HepG2 (cell line): Measurements from ENCODE around the gene GDF7. TPM values are rescaled to one million over a fixed set of nuclear protein-coding genes. Genes with fewer than 3 reads are reported as not detected.
A peak's percentile ranks its signal among the peaks of the same experiment; 100 is the strongest.

ENCODE experiments used
- ELF1 ChIP-seq: sonication (generic); formaldehyde crosslinking; IDR thresholded peaks from 2 replicates; pipeline ENCODE4 v1.4.0; 2020; ENCODE audit warnings: missing genetic modification reagents
- EP300 ChIP-seq, 3 experiments: sonication (generic) in 1 of 3; formaldehyde crosslinking in 1 of 3; IDR thresholded peaks; 2 replicates each; pipeline versions ENCODE4 v1.5.1 to v1.6.1; 2011 to 2020; ENCODE audit warnings: low read depth in 2 of 3, low read length in 2 of 3, borderline replicate concordance in 1 of 3, improper control_type of control experiment in 1 of 3, mild to moderate bottlenecking in 1 of 3, missing genetic modification reagents in 1 of 3, moderate library complexity in 1 of 3
- GABPA ChIP-seq, 2 experiments: IDR thresholded peaks; 2 replicates each; pipeline ENCODE4 v1.6.1; 2011 to 2016; ENCODE audit warnings: low read depth in 2 of 2, low read length in 1 of 2, missing biosample characterization in 1 of 2, missing genetic modification characterization in 1 of 2
- HMGXB3 ChIP-seq: sonication (generic); formaldehyde crosslinking; IDR thresholded peaks from 2 replicates; pipeline ENCODE4 v1.4.0; 2020; ENCODE audit warnings: missing genetic modification reagents, borderline replicate concordance
- MIXL1 ChIP-seq: IDR thresholded peaks from 2 replicates; pipeline ENCODE4 v1.6.1; 2016
- MLX ChIP-seq: IDR thresholded peaks from 2 replicates; pipeline ENCODE4 v1.6.1; 2016
- MTA1 ChIP-seq: sonication (generic); formaldehyde crosslinking; IDR thresholded peaks from 2 replicates; pipeline ENCODE4 v1.4.0; 2020; ENCODE audit warnings: missing genetic modification reagents, mild to moderate bottlenecking, borderline replicate concordance
- NFKBIZ ChIP-seq: IDR thresholded peaks from 2 replicates; pipeline ENCODE4 v1.6.1; 2018; ENCODE audit warnings: missing genetic modification reagents, missing compliant biosample characterization
- POLR2A ChIP-seq, 2 experiments: IDR thresholded peaks; 2 replicates each; pipeline ENCODE4 v1.6.1; 2011; ENCODE audit warnings: low read depth in 2 of 2, low read length in 2 of 2, mild to moderate bottlenecking in 1 of 2, moderate library complexity in 1 of 2; ENCODE audit not compliant: insufficient read depth in 1 of 2
- SIN3B ChIP-seq: fragments of 150-350 bp; IDR thresholded peaks from 2 replicates; pipeline ENCODE4 v1.6.1; 2014; ENCODE audit warnings: low read length
- SKI ChIP-seq: fragments of 450-650 bp; IDR thresholded peaks from one replicate; pipeline ENCODE4 v1.6.1; 2018; ENCODE audit warnings: mild to moderate bottlenecking; ENCODE audit not compliant: partially characterized antibody
- TAF1 ChIP-seq: sonication (generic); formaldehyde crosslinking; IDR thresholded peaks from 2 replicates; pipeline ENCODE4 v1.4.0; 2020; ENCODE audit warnings: missing genetic modification reagents
- U2AF1 ChIP-seq: fragments of 200-400 bp; formaldehyde crosslinking; optimal IDR thresholded peaks from 2 replicates; pipeline ENCODE3; 2017; ENCODE audit warnings: mild to moderate bottlenecking, low read depth, low read length
- USF2 ChIP-seq, 2 experiments: sonication (generic) in 1 of 2; formaldehyde crosslinking in 1 of 2; IDR thresholded peaks; 2 replicates each; pipeline versions ENCODE4 v1.5.1 to v1.6.1; 2011 to 2020; ENCODE audit warnings: borderline replicate concordance in 1 of 2, low read depth in 1 of 2, low read length in 1 of 2, mild to moderate bottlenecking in 1 of 2, missing genetic modification reagents in 1 of 2, moderate library complexity in 1 of 2
- ZBTB46 ChIP-seq: sonication (generic); formaldehyde crosslinking; IDR thresholded peaks from 2 replicates; pipeline ENCODE4 v1.4.0; 2020; ENCODE audit warnings: mild to moderate bottlenecking, missing genetic modification reagents, borderline replicate concordance
- ZFAT ChIP-seq: sonication (generic); formaldehyde crosslinking; conservative IDR thresholded peaks from 2 replicates; pipeline ENCODE4 v1.8.1; 2023; ENCODE audit warnings: missing genetic modification reagents, inconsistent platforms
- ZNF335 ChIP-seq: sonication (generic); formaldehyde crosslinking; IDR thresholded peaks from 2 replicates; pipeline ENCODE4 v1.4.0; 2020; ENCODE audit warnings: missing genetic modification reagents
- ZNF557 ChIP-seq: sonication (generic); formaldehyde crosslinking; IDR thresholded peaks from 2 replicates; pipeline ENCODE4 v1.4.0; 2020; ENCODE audit warnings: missing genetic modification reagents
- ZNF598 ChIP-seq: sonication (generic); formaldehyde crosslinking; IDR thresholded peaks from 2 replicates; pipeline ENCODE4 v1.5.1; 2020; ENCODE audit warnings: mild to moderate bottlenecking, missing genetic modification reagents, borderline replicate concordance
- ZNF720 ChIP-seq: sonication (generic); formaldehyde crosslinking; IDR thresholded peaks from 2 replicates; pipeline ENCODE4 v1.4.0; 2020; ENCODE audit warnings: missing genetic modification reagents
- ZNF788 ChIP-seq: sonication (generic); formaldehyde crosslinking; IDR thresholded peaks from 2 replicates; pipeline ENCODE4 v1.5.0; 2020; ENCODE audit warnings: mild to moderate bottlenecking, missing genetic modification reagents, borderline replicate concordance
- polyA plus RNA-seq, 8 experiments: library from polyadenylated mRNA; depleted of rRNA in 3 of 8; stranded (reverse) in 7 of 8; unstranded in 1 of 8; fragments of >200 nt; fragmentation: Illumina TruSeq in 4 of 8; extraction: Trizol in 4 of 8; gene quantifications; 2 replicates each; pipeline versions ENCODE4 v1.2.1 to v1.2.3, GENCODE V29; 2011 to 2016; ENCODE audit warnings: low read depth in 4 of 8, missing spikeins in 1 of 8, mixed read lengths in 1 of 8; ENCODE audit not compliant: insufficient read depth in 1 of 8
- total RNA-seq, 5 experiments: library from RNA; depleted of rRNA; stranded (reverse); fragments of >200 nt; fragmentation: Illumina TruSeq; extraction: Trizol; gene quantifications; 2 replicates each; pipeline ENCODE4 v1.2.3, GENCODE V29; 2016; ENCODE audit warnings: low read depth in 1 of 5

The GDF7 gene
- total and polyA plus RNA-seq, 2 of the 13 experiments (the other 11 are each of a cell fraction or from before 2014, with no cell fraction given): 1.6 to 15.0 TPM

GRCh38 chr2:20617892-20618467, 49.0 kb upstream of the GDF7 start (continued):
- TF ChIP-seq MTA1 (CRISPR knock-in tag) (peak; percentile 86; the same call in 1 of the 2 replicates), GABPA (IDR thresholded peaks at IDR 0.05; ENCODE audit: low read depth, low read length) (no peak), GABPA (CRISPR knock-in tag; IDR thresholded peaks at IDR 0.05; ENCODE audit: low read depth) (no peak), ZNF720 (CRISPR knock-in tag) (no peak), ELF1 (0 out of 2 replicates have a peak, but pooled peaks have one; percentile 30), ZNF788 (CRISPR knock-in tag) (no peak), ZBTB46 (CRISPR knock-in tag) (no peak), POLR2A (IDR thresholded peaks at IDR 0.05; ENCODE audit: insufficient read depth in 1 of 2, low read depth in 2 of 2, low read length in 2 of 2) (peak in 1 of 2 experiments; percentile 53; a peak in 1 of 4 replicates), HMGXB3 (CRISPR knock-in tag) (no peak), SIN3B (no peak), MLX (CRISPR knock-in tag) (no peak), ZFAT (CRISPR knock-in tag) (no peak), SKI (peak; percentile 67), TAF1 (CRISPR knock-in tag) (peak; percentile 24; the same call in 1 of the 2 replicates), ZNF557 (no peak), NFKBIZ (CRISPR knock-in tag) (no peak), U2AF1 (no peak), ZNF335 (CRISPR knock-in tag) (no peak), ZNF598 (CRISPR knock-in tag) (no peak), EP300 (IDR thresholded peaks at IDR 0.05; ENCODE audit: low read depth in 2 of 2, low read length in 2 of 2) (peak; percentile 49 to 56; a peak in 2 of 4 replicates), EP300 (CRISPR knock-in tag; IDR thresholded peaks at IDR 0.05; ENCODE audit: borderline replicate concordance) (no peak), MIXL1 (CRISPR knock-in tag) (no peak), USF2 (IDR thresholded peaks at IDR 0.05; ENCODE audit: low read depth, low read length) (no peak), USF2 (CRISPR knock-in tag; IDR thresholded peaks at IDR 0.05; ENCODE audit: borderline replicate concordance) (no peak)
